Transverse colon (tissue), 4 donors: ENCODE measurements around the gene KANK4.

Source experiments
- CTCF ChIP-seq, 5 experiments: fragments of 200-600 bp in 3 of 5; fragments of 450-650 bp in 2 of 5; sonication (generic) in 3 of 5; IDR thresholded peaks; 1 replicate in 2 of 5; 2 replicates in 3 of 5; pipeline ENCODE4 v1.5.1; 2016 to 2017; ENCODE audit warnings: antibody characterized with exemption in 5 of 5, inconsistent platforms in 3 of 5, mild to moderate bottlenecking in 2 of 5, moderate library complexity in 1 of 5
- EP300 ChIP-seq: sonication (generic); formaldehyde crosslinking; IDR thresholded peaks from one replicate; pipeline ENCODE4 v1.6.1; 2017; ENCODE audit warnings: antibody characterized with exemption, low read depth
- POLR2A ChIP-seq: fragments of 450-650 bp; IDR thresholded peaks from one replicate; pipeline ENCODE4 v1.6.1; 2016; ENCODE audit warnings: antibody characterized with exemption, mild to moderate bottlenecking, moderate library complexity
- POLR2AphosphoS5 ChIP-seq, 3 donors: sonication (generic); formaldehyde crosslinking; IDR thresholded peaks; one replicate each; pipeline ENCODE4 v1.6.1; 2016; ENCODE audit warnings: antibody characterized with exemption in 3 of 3

- TF ChIP-seq CTCF (IDR thresholded peaks at IDR 0.05) (no peak), POLR2A (no peak), EP300 (no peak), POLR2AphosphoS5 (IDR thresholded peaks at IDR 0.05) (no peak)
Observed at GRCh38 chr1:62188111-62188510, 131.1 kb downstream of the KANK4 start.
